Right lobe of liver (tissue), 4 donors: ENCODE data around the gene SLC11A1.

Experiments
- POLR2A ChIP-seq: fragments of 450-650 bp; IDR thresholded peaks from one replicate; pipeline ENCODE4 v1.6.1; 2017; ENCODE audit warnings: antibody characterized with exemption, mild to moderate bottlenecking
- TF ChIP-seq, protein P1 (sequence below), 4 donors: fragments of 200-600 bp in 3 of 4; fragments of 450-650 bp in 1 of 4; IDR thresholded peaks; one replicate each; pipeline versions ENCODE4 v1.5.1 to v1.8.0; 2016 to 2022; ENCODE audit warnings: antibody characterized with exemption in 4 of 4, mild to moderate bottlenecking in 2 of 4
- donor health status: DM: no; HTN: no; CAD: no.
- donor health status: DM: no; HTN: no; CAD: no.
- donor health status: DM: no; HTN: yes; CAD: no.

DNA sequence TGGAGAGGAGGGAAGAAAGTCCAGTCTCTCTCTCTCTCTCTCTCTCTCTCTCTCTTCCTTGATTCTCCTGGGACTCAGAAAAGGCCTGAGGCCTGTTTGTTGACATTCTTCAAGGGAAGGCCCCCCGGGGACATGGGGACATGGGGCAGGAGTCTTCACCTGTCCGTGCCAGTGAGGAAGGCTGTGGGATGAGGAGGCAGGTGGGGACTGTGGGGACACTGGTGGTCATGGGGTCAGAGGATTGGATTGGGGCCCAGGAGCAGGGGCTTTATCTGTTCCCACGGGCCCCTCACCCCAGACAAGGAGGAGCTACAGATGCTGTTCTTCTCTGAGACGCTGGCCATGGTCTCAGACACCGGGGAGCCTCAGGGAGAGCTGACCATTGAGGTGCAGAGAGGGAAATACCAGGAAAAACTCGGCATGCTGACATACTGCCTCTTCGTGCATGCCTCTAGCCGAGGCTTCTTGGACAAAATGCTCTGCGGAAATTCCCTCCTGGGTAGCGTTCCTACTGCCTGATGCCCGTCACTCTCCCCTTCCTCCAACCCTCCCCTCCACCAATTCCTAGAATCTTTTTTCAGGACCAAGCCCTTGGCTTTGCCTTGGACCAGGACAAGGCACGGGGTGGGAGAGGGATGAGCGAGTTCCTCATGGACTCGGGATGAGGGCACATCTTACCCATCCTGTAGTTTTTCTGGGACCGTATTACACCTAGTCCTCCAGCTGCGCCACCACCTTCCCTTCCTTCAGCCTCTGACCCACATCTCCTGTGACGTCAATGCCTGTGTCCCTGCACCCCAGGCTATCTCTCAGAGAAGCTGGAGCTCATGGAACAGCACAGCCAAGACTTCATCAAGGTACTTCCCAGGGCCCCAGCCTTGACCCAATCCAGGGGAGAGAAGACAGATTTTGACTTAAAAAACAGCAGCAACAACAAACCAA is 24.6 kb upstream of the SLC11A1 start:
- TF ChIP-seq, protein P1, sequence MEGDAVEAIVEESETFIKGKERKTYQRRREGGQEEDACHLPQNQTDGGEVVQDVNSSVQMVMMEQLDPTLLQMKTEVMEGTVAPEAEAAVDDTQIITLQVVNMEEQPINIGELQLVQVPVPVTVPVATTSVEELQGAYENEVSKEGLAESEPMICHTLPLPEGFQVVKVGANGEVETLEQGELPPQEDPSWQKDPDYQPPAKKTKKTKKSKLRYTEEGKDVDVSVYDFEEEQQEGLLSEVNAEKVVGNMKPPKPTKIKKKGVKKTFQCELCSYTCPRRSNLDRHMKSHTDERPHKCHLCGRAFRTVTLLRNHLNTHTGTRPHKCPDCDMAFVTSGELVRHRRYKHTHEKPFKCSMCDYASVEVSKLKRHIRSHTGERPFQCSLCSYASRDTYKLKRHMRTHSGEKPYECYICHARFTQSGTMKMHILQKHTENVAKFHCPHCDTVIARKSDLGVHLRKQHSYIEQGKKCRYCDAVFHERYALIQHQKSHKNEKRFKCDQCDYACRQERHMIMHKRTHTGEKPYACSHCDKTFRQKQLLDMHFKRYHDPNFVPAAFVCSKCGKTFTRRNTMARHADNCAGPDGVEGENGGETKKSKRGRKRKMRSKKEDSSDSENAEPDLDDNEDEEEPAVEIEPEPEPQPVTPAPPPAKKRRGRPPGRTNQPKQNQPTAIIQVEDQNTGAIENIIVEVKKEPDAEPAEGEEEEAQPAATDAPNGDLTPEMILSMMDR (IDR thresholded peaks at IDR 0.05) = no peak
- no peak for TF ChIP-seq POLR2A
